ENCODE results near the gene ZNF488. TPM values are rescaled to one million over a fixed set of nuclear protein-coding genes. Genes with fewer than 3 reads are reported as not detected.
"Not testable (repeated sequence)": the region's sequence is repeated elsewhere in the genome, so short reads cannot be mapped to it uniquely, and the experiment has no call there.

ZNF488 gene
- total and polyA plus RNA-seq, 10 donors: 0.02 to 0.26 (median 0.11) TPM; not detected in 6

DNA sequence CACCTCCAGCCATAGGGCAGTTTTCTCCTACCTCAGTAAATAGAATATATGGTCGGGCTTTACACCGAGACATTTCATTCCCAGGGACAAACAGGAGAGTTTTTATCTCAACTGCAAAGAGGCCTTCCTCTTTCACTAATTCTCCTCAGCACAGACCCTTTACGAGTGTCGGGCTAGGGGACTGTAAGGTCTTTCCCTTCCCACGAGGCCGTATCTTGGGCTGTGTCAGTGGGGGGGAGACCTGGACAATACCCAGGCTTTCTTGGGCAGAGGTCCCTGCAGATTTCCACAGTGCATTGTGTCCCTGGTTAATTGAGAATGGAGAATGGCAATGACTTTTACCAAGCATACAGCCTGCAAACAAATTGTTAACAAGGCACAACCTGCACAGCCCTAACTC, 13.2 kb upstream of the ZNF488 start:
- no peak for DNase-seq
- Histone ChIP-seq H3K4me1 (peaks cover 0 to 6% (median 3%) of the 10 kb centered on the region in 6 donors), H3K4me3 (no peak overlapping the region), H3K36me3 (no peaks in the 10 kb centered on the region), H3K27ac (no peak overlapping the region), H3K9me3 (no peaks in the 10 kb centered on the region), H3K27me3 (replicated peaks in 1 of 7) (peaks cover 0 to 20% (median 0%) of the 10 kb centered on the region in 7 donors)
- WGBS, 5 donors: 82 to 93% (median 89%) methylated on average over 6 of the region's 6 CpGs
- TF ChIP-seq CTCF (IDR thresholded peaks at IDR 0.05 in 8 of 11, conservative IDR thresholded peaks at IDR 0.05 in 3 of 11): no peak
- no peak for TF ChIP-seq POLR2AphosphoS5 (IDR thresholded peaks at IDR 0.05)
- no peak for TF ChIP-seq POLR2A (IDR thresholded peaks at IDR 0.05)
- intact Hi-C loops (cut with DNase I; ENCODE audit: low total_unique reads): no loop called here

- no peak for DNase-seq
- H3K9me3 ChIP-seq: no peaks in the 10 kb centered on the region
- peaks cover 0 to 19% (median 0%) of the 10 kb centered on the region in 7 donors for H3K27me3 ChIP-seq (replicated peaks in 1 of 7)
- H3K27ac ChIP-seq: no peak overlapping the region
- no peaks in the 10 kb centered on the region for H3K4me1 ChIP-seq
- no peak overlapping the region for H3K4me3 ChIP-seq
- no peaks in the 10 kb centered on the region for H3K36me3 ChIP-seq
- intact Hi-C loops (cut with DNase I; ENCODE audit: low total_unique reads): no loop called here
- TF ChIP-seq CTCF (IDR thresholded peaks at IDR 0.05 in 8 of 11, conservative IDR thresholded peaks at IDR 0.05 in 3 of 11) (no peak), POLR2AphosphoS5 (IDR thresholded peaks at IDR 0.05) (no peak), POLR2A (IDR thresholded peaks at IDR 0.05) (no peak)
Measured at GRCh38 chr10:47396311-47396717, 12.2 kb upstream of the ZNF488 start.

- WGBS, 5 donors: 93 to 98% (median 94%) methylated on average over 3 of the region's 3 CpGs
- peaks cover 0 to 5% (median 0%) of the 10 kb centered on the region in 8 donors for H3K9me3 ChIP-seq
- H3K4me1 ChIP-seq: peaks cover 0 to 7% (median 6%) of the 10 kb centered on the region in 6 donors
- intact Hi-C loops (cut with DNase I; ENCODE audit: low total_unique reads): no loop called here
- H3K27me3 ChIP-seq (replicated peaks in 1 of 7): peaks cover 0 to 15% (median 0%) of the 10 kb centered on the region in 7 donors
- no peak for DNase-seq
- no peak overlapping the region for H3K4me3 ChIP-seq
- H3K27ac ChIP-seq: no peak overlapping the region
- no peaks in the 10 kb centered on the region for H3K36me3 ChIP-seq
- no peak for TF ChIP-seq POLR2A (IDR thresholded peaks at IDR 0.05)
- no peak for TF ChIP-seq POLR2AphosphoS5 (IDR thresholded peaks at IDR 0.05)
- TF ChIP-seq CTCF (IDR thresholded peaks at IDR 0.05 in 8 of 11, conservative IDR thresholded peaks at IDR 0.05 in 3 of 11): no peak
Measured at GRCh38 chr10:47389619-47390018, 5.5 kb upstream of the ZNF488 start.

DNA sequence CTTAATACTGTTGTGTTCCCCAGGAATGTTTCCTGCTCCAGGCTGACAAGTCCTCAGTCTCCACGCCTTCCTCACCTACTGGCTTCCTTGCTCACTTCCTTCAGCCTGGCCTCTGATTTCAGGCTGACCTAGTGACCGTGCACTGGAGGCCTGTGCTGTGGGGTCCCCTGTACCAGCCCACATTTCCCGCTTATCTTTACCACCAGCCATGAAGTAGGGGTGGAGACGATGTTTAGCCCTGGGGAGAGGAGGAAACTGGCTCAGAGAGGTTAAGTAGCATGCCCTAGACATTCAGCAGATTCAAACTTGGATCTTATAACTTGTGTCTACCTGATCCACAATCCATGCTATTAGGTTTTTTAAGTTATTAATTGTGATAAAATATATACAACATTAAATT, 4.8 kb upstream of the ZNF488 start:
- 62 to 87% (median 74%) methylated on average over 4 of the region's 4 CpGs for WGBS, 5 donors
- intact Hi-C loops (cut with DNase I; ENCODE audit: low total_unique reads): no loop called here

GRCh38 chr10:47386104-47386503, 2.0 kb upstream of the ZNF488 start:
- H3K4me3 ChIP-seq; DNase-seq; H3K36me3 ChIP-seq; intact Hi-C loops (cut with DNase I; ENCODE audit: low total_unique reads); H3K9me3 ChIP-seq; H3K27ac ChIP-seq: not testable (repeated sequence)
- Histone ChIP-seq H3K27me3 (replicated peaks in 1 of 7) (peaks cover 0 to 39% (median 8%) of the 10 kb centered on the region in 7 donors), H3K4me1 (peaks cover 0 to 18% (median 15%) of the 10 kb centered on the region in 6 donors)
- WGBS, 5 donors: 86 to 98% (median 88%) methylated on average over 2 of the region's 2 CpGs

More for the DNA sequence above, 4.8 kb upstream of the ZNF488 start:
- H3K27me3 ChIP-seq (replicated peaks in 1 of 7): peaks cover 0 to 23% (median 7%) of the 10 kb centered on the region in 7 donors
- no peak for TF ChIP-seq POLR2A (IDR thresholded peaks at IDR 0.05)
- TF ChIP-seq POLR2AphosphoS5 (IDR thresholded peaks at IDR 0.05): no peak
- no peak for TF ChIP-seq CTCF (IDR thresholded peaks at IDR 0.05 in 8 of 11, conservative IDR thresholded peaks at IDR 0.05 in 3 of 11)
- DNase-seq: no peak
- no peak overlapping the region for H3K4me3 ChIP-seq
- no peaks in the 10 kb centered on the region for H3K36me3 ChIP-seq
- no peak overlapping the region for H3K27ac ChIP-seq
- peaks cover 0 to 14% (median 10%) of the 10 kb centered on the region in 6 donors for H3K4me1 ChIP-seq
- peaks cover 0 to 5% (median 0%) of the 10 kb centered on the region in 8 donors for H3K9me3 ChIP-seq
